NCI-H446 treated with DMSO at 0.1 percent for 48 hours (cell line): ENCODE results near the gene MAP3K3.

Experiments used
- DNase-seq: peaks from one replicate; lab custom pipeline; 2025; lab: John Stamatoyannopoulos, UW

MAP3K3 gene

GRCh38 chr17:63621684-63622573 lies at the start of gene MAP3K3:
TSS of gene MAP3K3 (plus strand) at chr17:63622417. CDS start at chr17:63622760, 343 bp downstream.
- DNase-seq = peak; percentile 100

GRCh38 chr17:63573634-63574033 lies 48.6 kb upstream of the MAP3K3 start:
- DNase-seq = no peak

DNA sequence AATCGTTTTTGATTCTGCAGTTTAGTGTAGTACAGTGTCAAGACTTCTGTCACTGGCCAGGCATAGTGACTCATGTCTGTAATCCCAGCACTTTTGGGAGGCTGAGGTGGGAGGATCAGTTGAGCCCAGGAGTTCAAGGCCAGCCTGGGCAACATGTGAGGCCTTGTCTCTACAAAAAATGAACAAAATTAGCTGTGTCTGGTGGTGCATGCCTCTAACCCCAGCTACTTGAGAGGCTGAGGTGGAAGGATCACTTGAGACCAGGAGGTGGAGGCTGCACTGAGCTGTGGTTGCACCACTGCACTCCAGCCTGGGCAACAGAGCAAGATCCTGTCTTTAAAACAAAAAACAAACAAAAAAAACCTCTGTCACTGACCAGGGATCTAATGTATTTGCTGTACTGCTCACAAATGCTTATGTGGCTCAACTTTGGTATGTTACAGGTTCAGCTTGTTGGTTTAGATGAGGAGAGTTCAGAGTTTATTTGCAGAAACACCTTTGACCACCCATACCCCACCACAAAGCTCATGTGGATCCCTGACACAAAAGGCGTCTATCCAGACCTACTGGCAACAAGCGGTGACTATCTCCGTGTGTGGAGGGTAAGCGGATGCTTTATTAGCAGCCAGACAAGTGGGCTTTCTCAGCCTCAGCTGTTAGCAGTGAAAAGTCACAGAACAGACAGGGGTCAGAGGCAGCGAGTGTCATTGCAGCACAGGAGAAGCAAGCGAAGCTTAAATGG lies 44.0 kb upstream of the MAP3K3 start:
- no peak for DNase-seq

DNA sequence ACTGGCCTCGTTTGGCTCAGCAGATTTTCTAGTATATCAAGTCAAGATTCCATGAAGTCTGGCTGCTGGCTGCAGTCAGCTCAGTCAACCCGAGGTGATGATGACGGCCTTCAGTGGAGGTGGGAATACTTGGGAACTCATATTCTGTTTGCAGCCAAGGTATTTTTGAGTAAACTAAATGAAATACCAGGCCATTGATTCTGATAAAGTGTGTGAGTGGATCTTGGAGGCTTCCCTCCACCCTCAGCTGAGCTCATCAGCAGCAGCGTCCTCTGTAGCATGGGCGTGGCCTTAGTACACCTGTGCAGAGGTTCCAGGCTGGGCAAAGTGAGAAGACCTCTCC lies 43.5 kb upstream of the MAP3K3 start:
- DNase-seq = no peak

- no peak for DNase-seq
Observed at GRCh38 chr17:63579633-63580032, 42.6 kb upstream of the MAP3K3 start.

DNA sequence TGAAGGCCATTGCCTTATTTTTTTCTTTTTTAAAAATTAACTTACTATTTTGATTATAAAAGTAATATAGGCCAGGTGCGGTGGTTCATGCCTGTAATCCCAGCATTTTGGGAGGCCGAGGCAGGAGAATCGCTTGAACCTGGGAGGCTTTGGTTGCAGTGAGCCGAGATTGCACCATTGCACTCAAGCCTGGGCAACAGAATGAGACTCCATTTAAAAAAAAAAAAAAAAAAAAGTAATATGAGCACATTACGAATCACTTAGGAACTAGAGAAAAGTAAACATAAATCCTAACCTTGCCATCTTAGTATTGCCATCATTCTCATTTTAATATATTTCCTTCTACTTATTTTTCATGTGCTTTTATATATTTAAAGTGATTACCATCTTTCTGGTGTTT lies 34.4 kb upstream of the MAP3K3 start:
- no peak for DNase-seq

DNA sequence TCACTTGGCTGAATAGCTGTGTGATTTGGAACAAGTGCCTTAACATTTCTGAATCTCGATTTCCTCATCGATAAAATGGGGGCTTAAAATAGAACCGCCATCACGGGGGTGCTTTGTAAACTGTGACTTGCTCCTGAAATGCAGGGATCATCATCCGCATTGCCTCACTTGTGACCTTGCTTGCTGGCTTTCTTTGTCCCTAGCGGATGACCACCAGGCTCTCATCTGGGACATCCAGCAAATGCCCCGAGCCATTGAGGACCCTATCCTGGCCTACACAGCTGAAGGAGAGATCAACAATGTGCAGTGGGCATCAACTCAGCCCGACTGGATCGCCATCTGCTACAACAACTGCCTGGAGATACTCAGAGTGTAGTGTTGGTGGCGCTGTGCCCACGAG lies 33.4 kb upstream of the MAP3K3 start:
- no peak for DNase-seq

DNA sequence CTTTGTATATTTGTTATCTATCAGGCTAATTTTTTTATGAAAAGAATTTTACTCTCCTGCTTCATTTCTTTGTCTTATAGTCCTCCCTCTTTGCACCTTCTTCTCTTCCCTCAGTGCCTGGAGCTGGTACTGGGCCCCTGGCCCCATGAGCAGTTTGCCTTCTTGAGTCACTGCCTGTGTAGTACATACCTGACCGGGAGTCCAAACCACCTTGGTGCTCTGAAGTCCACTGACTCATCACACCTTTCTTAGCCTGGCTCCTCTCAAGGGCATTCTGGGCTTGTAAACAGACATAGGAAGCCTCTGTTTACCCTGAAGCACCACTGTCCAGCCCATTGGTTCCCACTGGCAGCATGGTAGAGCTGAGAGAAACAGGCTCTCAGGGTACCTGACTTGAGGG lies 32.6 kb upstream of the MAP3K3 start:
- no peak for DNase-seq

DNA sequence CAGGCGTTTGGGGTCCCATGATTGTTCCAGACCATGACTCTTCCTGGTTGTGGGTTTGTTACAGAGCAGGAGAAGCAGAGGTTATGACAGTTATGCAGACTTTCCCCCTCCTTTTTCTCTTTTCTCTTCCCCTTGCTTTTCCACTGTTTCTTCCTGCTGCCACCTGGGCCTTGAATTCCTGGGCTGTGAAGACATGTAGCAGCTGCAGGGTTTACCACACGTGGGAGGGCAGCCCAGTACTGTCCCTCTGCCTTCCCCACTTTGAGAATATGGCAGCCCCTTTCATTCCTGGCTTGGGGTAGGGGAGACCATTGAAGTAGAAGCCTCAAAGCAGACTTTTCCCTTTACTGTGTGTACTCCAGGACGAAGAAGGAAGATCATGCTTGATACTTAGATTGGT lies 29.4 kb upstream of the MAP3K3 start:
- no peak for DNase-seq

DNA sequence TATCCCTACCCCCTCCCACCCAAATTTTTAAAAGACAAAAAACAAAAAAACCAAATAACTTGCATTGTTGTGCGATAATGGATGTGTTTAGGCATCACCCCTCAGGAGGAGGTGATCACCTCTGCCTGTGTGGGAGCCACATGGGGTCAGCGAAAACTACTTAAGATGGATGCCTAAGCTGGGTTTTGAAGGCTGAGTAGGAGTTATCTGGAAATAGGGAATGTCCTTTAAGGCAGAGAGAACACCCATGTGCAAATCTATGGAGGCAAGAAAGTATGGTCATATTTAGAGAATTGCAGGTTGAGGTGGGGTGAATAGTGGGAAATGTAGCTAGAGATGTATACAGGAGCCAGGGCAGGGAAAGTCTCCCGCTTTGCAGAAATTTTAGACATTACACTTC lies 27.1 kb upstream of the MAP3K3 start:
- no peak for DNase-seq

DNA sequence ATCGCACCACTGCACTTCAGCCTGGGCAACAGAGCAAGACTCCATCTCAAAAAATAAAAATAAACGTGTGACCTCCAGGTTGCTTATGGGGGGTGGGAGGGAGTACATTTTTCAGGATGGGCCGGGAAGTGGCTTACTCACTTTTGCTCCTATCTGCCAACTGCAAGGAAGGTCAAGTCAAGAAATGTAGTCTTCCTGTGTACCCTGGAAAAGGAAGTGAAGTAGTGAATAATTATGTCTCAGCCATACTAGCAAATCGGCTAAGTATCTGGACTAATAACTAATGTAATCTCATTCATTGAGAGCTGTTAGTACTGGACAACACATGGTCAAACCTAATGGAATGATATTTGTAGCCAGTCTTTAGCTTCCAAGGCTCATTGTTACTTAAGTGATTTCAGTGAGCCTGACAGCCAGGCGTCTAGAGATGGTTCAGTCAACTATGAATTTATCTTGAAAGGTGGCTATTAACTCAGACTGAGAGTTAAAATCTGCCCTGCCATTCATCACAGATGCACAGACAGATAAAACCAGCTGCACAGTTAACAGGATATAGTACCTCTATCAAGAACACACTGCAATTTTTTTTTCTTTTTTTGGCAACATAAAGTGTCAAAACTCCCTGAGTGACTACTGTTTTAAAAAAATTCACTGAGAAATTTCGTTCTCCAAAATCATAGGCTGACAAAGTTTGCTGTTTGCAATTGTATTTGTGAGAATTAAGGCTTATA lies 25.2 kb upstream of the MAP3K3 start:
- no peak for DNase-seq

DNA sequence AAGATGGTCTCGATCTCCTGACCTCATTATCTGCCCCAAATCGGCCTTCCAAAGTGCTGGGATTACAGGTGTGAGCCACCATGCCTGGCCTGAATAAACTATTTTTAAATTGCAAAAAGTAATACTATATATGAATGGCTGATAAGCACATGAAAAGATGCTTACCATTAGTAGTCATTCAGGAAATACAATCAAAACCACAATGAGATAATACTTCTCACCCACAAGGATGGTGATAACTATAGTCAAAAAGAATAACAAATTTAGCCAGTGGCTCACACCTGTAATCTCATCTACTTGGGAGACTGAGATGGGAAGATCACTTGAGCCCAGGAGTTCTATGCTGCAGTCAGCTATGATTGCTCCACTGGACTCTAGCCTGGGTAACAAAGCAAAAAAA lies 23.9 kb upstream of the MAP3K3 start:
- DNase-seq = no peak

GRCh38 chr17:63600569-63601438 lies 21.4 kb upstream of the MAP3K3 start, which contains the start of gene TACO1:
TSS of gene TACO1 (plus strand) at chr17:63600895. CDS start at chr17:63601084, 189 bp downstream.
- DNase-seq = peak; percentile 64

DNA sequence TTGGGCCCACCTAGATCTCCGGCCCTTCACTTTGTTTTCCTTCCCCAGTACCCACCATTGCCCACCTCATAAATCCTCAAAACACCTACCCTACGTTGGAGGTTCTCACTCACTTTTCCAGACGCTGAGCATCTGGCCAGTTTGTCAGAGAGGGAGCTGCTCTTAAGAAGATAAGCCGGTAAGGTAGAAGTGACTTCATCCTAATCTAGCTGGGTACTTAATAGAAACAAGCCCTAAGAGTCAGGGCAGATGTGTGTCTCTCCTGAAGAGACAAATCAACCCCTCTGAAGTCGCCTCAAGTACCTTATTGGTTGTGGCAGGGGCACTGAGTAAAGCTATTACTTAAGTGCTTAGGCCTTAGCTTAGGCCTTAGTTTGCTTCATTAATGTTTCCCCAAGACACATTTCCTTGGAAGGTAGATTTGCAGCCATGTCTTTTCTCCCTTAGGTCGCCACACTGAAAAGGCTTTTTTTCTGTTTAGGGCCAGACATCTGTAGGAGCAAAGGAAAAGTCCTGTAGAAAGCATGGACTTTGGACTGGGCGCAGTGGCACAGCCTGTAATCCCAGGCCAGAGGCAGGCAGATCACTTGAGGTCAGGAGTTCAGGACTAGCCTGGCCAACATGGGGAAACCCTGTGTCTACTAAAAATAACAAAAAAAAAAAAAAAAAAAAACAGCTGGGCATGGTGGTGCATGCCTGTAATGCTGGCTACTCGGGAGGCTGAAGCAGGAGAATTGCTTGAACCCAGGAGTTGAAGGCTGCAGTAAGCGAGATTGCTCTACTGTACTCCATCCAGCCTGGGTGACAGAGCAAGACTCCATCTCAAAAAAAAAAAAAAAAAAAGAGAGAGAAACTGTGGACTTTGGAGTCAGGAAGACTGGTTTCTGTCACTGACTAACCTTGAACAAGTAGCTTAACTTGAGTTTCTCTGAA lies 20.5 kb upstream of the MAP3K3 start:
- no peak for DNase-seq

DNA sequence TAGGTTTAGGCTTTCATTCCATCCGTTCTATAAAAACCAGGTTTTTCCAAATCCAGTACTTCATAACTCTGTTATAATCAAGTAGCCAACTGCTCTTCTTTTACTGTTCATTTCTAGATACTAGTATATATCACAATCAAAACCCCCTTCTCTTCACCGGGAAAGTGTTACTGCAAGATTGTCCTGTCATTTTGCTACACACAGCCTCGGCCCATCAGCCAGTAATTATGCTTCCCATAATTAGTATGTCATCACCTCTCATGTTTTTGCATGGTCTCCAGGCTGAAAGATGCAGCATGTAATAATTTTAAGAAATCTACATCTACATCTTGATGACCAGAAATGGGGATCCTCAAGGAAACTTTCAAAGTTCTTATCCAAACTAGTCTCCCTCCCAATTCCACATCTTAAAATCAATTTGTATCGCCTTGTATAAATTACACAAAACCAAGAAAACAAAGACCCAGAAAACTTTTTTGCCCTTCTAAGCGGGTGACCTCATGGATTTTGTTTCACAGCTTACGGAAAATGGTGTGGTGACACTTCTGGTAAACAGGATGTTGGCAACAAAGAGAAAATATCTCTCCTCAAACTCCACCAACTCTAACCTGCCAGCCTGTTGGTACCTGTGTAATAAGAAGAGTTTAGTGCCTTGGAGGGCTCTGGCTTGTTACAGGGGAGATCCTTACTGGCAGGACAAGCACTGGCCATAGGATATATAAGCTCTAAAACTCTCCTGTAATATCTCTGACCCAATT lies 12.2 kb upstream of the MAP3K3 start:
- no peak for DNase-seq

GRCh38 chr17:63610854-63611253 lies 11.4 kb upstream of the MAP3K3 start:
- no peak for DNase-seq

DNA sequence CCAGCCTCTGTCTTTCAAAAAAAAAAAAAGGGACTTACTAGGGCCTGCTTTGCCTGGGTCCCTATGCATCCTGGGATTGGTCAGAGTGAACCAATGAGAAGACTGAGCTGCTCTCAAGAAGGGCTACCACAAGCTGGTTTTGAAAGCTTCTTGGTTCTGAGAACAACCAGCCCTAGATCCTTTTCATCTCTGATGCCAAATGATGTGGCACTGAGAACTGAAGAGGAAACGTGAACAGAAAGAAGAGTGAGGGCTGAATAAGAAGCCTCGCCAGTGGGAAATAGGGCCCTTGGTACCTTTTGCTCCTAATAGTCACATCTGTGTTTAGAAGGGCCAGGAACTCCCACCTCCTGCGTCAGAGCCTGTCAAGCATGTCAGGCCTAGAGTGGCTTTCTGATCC lies 10.9 kb upstream of the MAP3K3 start:
- no peak for DNase-seq

GRCh38 chr17:63613663-63614062 lies 8.6 kb upstream of the MAP3K3 start:
- DNase-seq = no peak

DNA sequence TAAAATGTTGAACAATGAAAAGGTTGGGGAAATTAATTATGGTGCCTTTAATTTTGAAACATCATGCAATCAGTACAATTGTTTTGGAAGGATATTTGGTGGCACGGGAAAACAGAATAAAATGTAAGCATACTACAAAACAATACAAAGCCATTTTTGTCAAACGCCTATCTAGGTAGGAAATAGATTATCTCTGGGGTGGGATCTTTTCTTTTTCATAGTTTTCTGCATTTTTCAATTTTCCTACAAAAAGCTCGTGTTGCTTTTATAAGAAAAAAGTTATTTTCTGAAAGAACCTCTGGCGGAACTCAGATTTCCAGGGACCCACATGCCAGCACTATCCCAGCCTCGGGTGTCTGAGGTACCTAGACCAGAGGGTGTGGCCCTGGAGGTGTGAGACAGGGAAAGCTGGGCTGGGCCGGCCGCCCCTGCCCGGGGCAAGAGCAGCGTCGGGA lies 961 bp upstream of the MAP3K3 start:
- DNase-seq = no peak
